Esophagus (tissue), 2 donors: Measurements from ENCODE around the gene CKS1B. TPM values are rescaled to one million over a fixed set of nuclear protein-coding genes. Genes with fewer than 3 reads are reported as not detected.

Experiments used
- H3K27ac ChIP-seq, 2 donors: one replicate each; pipeline ENCODE4 v1.5.1; 2013; ENCODE audit warnings: low read depth in 2 of 2, mild to moderate bottlenecking in 2 of 2, inconsistent platforms in 1 of 2, low read length in 1 of 2, moderate library complexity in 1 of 2
- H3K27me3 ChIP-seq, 2 donors: one replicate each; pipeline ENCODE4 v1.6.1; 2013; ENCODE audit warnings: low read length in 2 of 2, control low read depth in 1 of 2, mild to moderate bottlenecking in 1 of 2; ENCODE audit not compliant: insufficient read depth in 2 of 2, control insufficient read depth in 1 of 2
- H3K36me3 ChIP-seq, 2 donors: one replicate each; pipeline ENCODE4 v1.6.1; 2013; ENCODE audit warnings: low read length in 1 of 2; ENCODE audit not compliant: control insufficient read depth in 2 of 2, insufficient read depth in 2 of 2
- H3K4me1 ChIP-seq, 2 donors: one replicate each; pipeline ENCODE4 v1.6.1; 2013; ENCODE audit warnings: low read length in 1 of 2; ENCODE audit not compliant: control insufficient read depth in 2 of 2, insufficient read depth in 2 of 2
- H3K4me3 ChIP-seq, 2 donors: one replicate each; pipeline ENCODE4 v1.5.1; 2013; ENCODE audit warnings: low read length in 2 of 2, mild to moderate bottlenecking in 2 of 2, low read depth in 1 of 2, moderate library complexity in 1 of 2
- H3K9me3 ChIP-seq, 2 donors: one replicate each; pipeline ENCODE4 v1.6.1; 2013; ENCODE audit warnings: mild to moderate bottlenecking in 2 of 2, low read depth in 1 of 2, low read length in 1 of 2, moderate library complexity in 1 of 2; ENCODE audit not compliant: control insufficient read depth in 2 of 2, insufficient read depth in 1 of 2
- WGBS, 2 donors: extraction: QIAGEN DNeasy Blood & Tissue Kit; methylation state at CpG; one replicate each; pipeline ENCODE4 v1.1.7; 2013; 5-methylcytosine and 5-hydroxymethylcytosine counted together
- polyA plus RNA-seq, 2 donors: library from polyadenylated mRNA; stranded (reverse); fragments of 200-250 nt; gene quantifications; one replicate each; pipeline ENCODE4 v1.2.3, GENCODE V29; 2013
- donor health status: healthy with polysubstance abuse.
- donor health status: Bipolar disorder and iron deficiency.

The CKS1B gene
- polyA plus RNA-seq, 2 donors: 8.9 to 74.3 TPM

DNA sequence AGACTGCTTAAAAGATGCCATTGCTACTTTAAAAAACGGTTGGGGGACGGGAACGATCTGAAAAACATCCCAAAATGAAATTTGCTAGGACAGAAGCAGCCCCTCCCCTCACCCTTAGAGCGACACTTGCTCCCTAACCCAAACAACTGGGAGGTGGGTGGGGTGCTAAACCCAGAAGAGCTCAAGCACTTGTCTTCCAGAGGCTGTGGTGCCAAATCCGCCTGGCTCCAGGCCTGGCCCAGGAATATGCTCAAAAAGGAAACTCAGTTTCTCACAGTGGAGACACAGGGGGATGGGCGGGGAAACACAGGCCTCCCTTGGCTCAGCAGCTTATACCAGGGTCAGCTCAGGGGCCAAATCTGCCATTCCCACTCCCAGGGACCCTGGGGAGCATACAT is 17.9 kb upstream of the CKS1B start:
- Histone ChIP-seq H3K9me3 (no peaks in the 10 kb centered on the region), H3K4me1 (peaks cover 8 to 14% of the 10 kb centered on the region in 2 donors), H3K36me3 (peaks cover 3 to 14% of the 10 kb centered on the region in 2 donors), H3K27me3 (no peaks in the 10 kb centered on the region), H3K4me3 (peak overlapping the region; percentile 34 to 68), H3K27ac (peak overlapping the region; percentile 46 to 91)
- WGBS, 2 donors: 8 to 13% methylated on average over 6 of the region's 6 CpGs

- Histone ChIP-seq H3K4me3 (no peak overlapping the region), H3K27ac (peak overlapping the region; percentile 11 to 91), H3K27me3 (no peaks in the 10 kb centered on the region), H3K9me3 (no peaks in the 10 kb centered on the region), H3K4me1 (peaks cover 8 to 14% of the 10 kb centered on the region in 2 donors), H3K36me3 (peaks cover 3 to 14% of the 10 kb centered on the region in 2 donors)
- WGBS, 2 donors: 39 to 40% methylated on average over 9 of the region's 9 CpGs
Measured at GRCh38 chr1:154957091-154957657, 17.3 kb upstream of the CKS1B start.

GRCh38 chr1:154958036-154958435 is 16.4 kb upstream of the CKS1B start:
- peaks cover 11 to 13% of the 10 kb centered on the region in 2 donors for H3K4me1 ChIP-seq
- H3K27ac ChIP-seq: no peak overlapping the region
- no peak overlapping the region for H3K4me3 ChIP-seq
- H3K36me3 ChIP-seq: peaks cover 3 to 15% of the 10 kb centered on the region in 2 donors
- H3K27me3 ChIP-seq: no peaks in the 10 kb centered on the region
- WGBS, 2 donors: 64 to 74% methylated on average over 2 of the region's 2 CpGs
- no peaks in the 10 kb centered on the region for H3K9me3 ChIP-seq

GRCh38 chr1:154958681-154959425 is 15.6 kb upstream of the CKS1B start:
- peaks cover 11 to 12% of the 10 kb centered on the region in 2 donors for H3K4me1 ChIP-seq
- 88 to 90% methylated on average over 16 of the region's 16 CpGs for WGBS, 2 donors
- H3K27me3 ChIP-seq: no peaks in the 10 kb centered on the region
- H3K4me3 ChIP-seq: no peak overlapping the region
- no peak overlapping the region for H3K27ac ChIP-seq
- H3K36me3 ChIP-seq: peaks cover 3 to 21% of the 10 kb centered on the region in 2 donors
- no peaks in the 10 kb centered on the region for H3K9me3 ChIP-seq

GRCh38 chr1:154959426-154959780 is 15.1 kb upstream of the CKS1B start:
- H3K27me3 ChIP-seq: no peaks in the 10 kb centered on the region
- no peaks in the 10 kb centered on the region for H3K9me3 ChIP-seq
- peaks cover 11 to 12% of the 10 kb centered on the region in 2 donors for H3K4me1 ChIP-seq
- peaks cover 3 to 22% of the 10 kb centered on the region in 2 donors for H3K36me3 ChIP-seq
- no peak overlapping the region for H3K4me3 ChIP-seq
- 87 to 89% methylated on average over 7 of the region's 7 CpGs for WGBS, 2 donors
- no peak overlapping the region for H3K27ac ChIP-seq

- 29 to 31% methylated on average over 10 of the region's 10 CpGs for WGBS, 2 donors
- Histone ChIP-seq H3K27me3 (no peaks in the 10 kb centered on the region), H3K27ac (peak overlapping the region; percentile 3 to 26), H3K4me3 (peak overlapping the region; percentile 89 to 95), H3K4me1 (peaks cover 6 to 9% of the 10 kb centered on the region in 2 donors), H3K9me3 (no peaks in the 10 kb centered on the region), H3K36me3 (peaks cover 6 to 30% of the 10 kb centered on the region in 2 donors)
Measured at GRCh38 chr1:154960446-154961136, 13.9 kb upstream of the CKS1B start.

- no peaks in the 10 kb centered on the region for H3K27me3 ChIP-seq
- peaks cover 13 to 38% of the 10 kb centered on the region in 2 donors for H3K36me3 ChIP-seq
- peaks cover 6 to 9% of the 10 kb centered on the region in 2 donors for H3K4me1 ChIP-seq
- 0 to 1% methylated on average over 54 to 93 of the region's 93 CpGs for WGBS, 2 donors
- peak within 1 kb of the TSS; percentile 89 to 95 for H3K4me3 ChIP-seq
- H3K9me3 ChIP-seq: no peaks in the 10 kb centered on the region
- peak within 1 kb of the TSS; percentile 95 to 99 for H3K27ac ChIP-seq
Measured at GRCh38 chr1:154961207-154962155, 13.0 kb upstream of the CKS1B start, which contains the start of gene PYGO2. PYGO2 (minus strand) TSS chr1:154961782; CDS start chr1:154961576, 206 bp downstream.

DNA sequence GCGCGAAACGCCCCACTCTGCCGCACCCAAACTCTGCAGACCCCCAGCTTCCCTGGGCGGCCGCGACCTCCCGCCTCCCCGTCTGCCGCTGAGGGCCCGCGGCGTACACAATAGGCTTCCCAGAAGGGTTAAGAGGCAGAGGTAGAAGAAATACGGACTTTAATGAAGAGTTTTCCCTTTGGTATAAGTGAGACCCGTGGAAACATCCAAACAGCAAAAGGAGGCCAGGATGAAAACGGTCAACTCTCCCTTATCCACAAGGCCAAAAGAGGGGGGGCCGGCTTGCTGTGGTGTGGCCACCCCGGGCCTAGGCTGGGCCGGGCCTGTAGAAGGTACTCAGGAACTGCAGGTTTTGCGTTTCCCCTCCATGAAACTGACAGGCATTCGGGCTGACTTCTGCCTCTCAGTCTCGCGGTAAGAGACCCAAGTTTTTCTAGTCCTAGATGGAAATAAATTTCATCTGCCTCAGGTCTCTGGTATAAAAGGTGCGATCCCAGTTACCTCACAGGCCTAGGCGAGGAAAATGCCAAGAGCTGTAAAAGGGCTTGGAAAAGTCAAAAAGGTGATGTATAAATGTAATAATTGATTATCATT is 12.2 kb upstream of the CKS1B start:
- WGBS, 2 donors: 2 to 3% methylated on average over 21 to 25 of the region's 25 CpGs
- H3K36me3 ChIP-seq: peaks cover 13 to 39% of the 10 kb centered on the region in 2 donors
- no peaks in the 10 kb centered on the region for H3K27me3 ChIP-seq
- peaks cover 3 to 6% of the 10 kb centered on the region in 2 donors for H3K4me1 ChIP-seq
- H3K27ac ChIP-seq: peak overlapping the region; percentile 95 to 99
- H3K4me3 ChIP-seq: peak overlapping the region; percentile 89 to 95
- H3K9me3 ChIP-seq: no peaks in the 10 kb centered on the region
